HL-60 (cell line): Measurements from ENCODE around the gene ECE2.
A peak's percentile ranks its signal among the peaks of the same experiment; 100 is the strongest.

Experiments
- DNase-seq, 2 experiments: peaks; one replicate each; pipeline ENCODE4 v3.0.0-alpha.2; 2010 to 2020; ENCODE audit warnings: low read depth in 1 of 2, low spot score in 1 of 2
- H3K27ac ChIP-seq: fragments of 250-450 bp; sonication (Bioruptor Pico); replicated peaks from 2 replicates; pipeline ENCODE4 v1.5.1; 2020; ENCODE audit warnings: mild to moderate bottlenecking, moderate library complexity
- H3K27me3 ChIP-seq: fragments of 250-450 bp; sonication (Bioruptor Pico); 2 replicates; pipeline ENCODE4 v1.5.1; 2021; ENCODE audit warnings: mild to moderate bottlenecking, moderate library complexity; ENCODE audit not compliant: insufficient read depth, poor library complexity, severe bottlenecking
- H3K4me3 ChIP-seq: replicated peaks from 2 replicates; pipeline ENCODE4 v1.5.1; 2011; ENCODE audit warnings: mild to moderate bottlenecking, control low read depth, low read length; ENCODE audit not compliant: insufficient read depth
- CTCF ChIP-seq: IDR thresholded peaks from one replicate; pipeline ENCODE4 v1.5.1; 2011; ENCODE audit warnings: low read length, control low read depth, inconsistent platforms; ENCODE audit not compliant: insufficient read depth
- GABPA ChIP-seq: IDR thresholded peaks from 2 replicates; pipeline ENCODE4 v1.6.1; 2012; ENCODE audit warnings: low read depth
- POLR2AphosphoS5 ChIP-seq: IDR thresholded peaks from 2 replicates; pipeline ENCODE4 v1.6.1; 2012; ENCODE audit warnings: low read depth
- REST ChIP-seq: IDR thresholded peaks from 2 replicates; pipeline ENCODE4 v1.6.1; 2012; ENCODE audit warnings: low read depth; ENCODE audit not compliant: insufficient replicate concordance
- SPI1 ChIP-seq: IDR thresholded peaks from 2 replicates; pipeline ENCODE4 v1.6.1; 2012; ENCODE audit warnings: low read depth, mild to moderate bottlenecking, borderline replicate concordance

Gene ECE2

DNA sequence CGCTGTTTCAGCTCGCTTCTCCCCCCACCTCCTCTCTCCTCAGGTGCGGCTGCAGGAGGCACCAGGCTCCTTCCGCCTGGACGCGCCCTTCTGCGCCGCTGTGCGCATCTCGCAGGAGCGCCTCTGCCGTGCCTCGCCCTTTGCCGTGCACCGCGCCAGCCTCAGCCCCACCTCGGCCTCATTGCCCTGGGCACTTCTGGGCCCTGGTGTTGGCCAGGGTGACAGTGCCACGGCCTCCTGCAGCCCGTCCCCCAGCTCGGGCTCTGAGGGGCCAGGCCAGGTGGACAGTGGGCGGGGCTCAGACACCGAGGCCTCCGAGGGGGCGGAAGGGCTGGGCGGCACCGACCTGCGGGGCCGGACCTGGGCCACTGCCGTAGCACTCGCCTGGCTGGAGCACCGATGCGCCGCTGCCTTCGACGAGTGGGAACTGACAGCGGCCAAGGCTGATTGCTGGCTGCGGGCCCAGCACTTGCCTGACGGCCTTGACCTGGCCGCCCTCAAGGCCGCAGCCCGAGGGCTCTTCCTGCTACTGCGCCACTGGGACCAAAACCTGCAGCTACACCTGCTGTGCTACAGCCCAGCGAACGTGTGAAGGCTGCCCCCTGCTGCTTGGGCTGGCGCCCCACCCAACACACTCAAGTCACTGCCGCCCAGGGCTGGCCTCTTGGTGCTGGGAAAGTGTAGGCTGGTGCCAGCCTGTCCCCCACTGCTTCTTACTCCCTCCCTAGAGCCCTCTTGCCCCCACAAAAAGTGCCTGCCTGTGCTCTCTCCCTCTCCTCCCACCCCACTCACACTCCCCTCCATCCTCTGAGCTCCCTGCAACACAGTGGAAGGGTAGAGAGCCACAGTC is 34.1 kb upstream of the ECE2 start:
- TF ChIP-seq SPI1 (no peak), POLR2AphosphoS5 (peak; percentile 39; the same call in 1 of the 2 replicates)
- no peak for DNase-seq
- no peaks in the 10 kb centered on the region for H3K27me3 ChIP-seq
- H3K4me3 ChIP-seq = no peak overlapping the region
- no peak overlapping the region for H3K27ac ChIP-seq

DNA sequence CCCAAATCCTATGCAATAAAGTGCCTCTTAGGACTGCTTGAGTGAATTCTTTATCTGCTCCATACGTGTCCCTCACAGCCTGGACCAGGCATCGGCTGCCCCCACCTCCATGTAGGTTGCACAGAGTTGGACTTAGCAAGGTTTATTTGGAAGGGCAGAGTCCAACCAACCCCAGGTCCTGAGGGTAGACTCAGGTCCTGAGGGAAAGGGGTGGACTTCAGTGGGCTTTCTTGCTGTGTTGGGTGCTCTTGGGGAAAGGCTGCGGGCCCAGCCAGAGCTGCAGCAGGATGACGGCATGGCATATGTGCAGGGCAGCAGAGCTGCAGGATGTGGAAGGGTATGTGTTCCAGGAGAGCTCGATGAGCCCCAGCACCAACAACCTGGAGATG is 33.5 kb upstream of the ECE2 start:
- DNase-seq = no peak
- TF ChIP-seq POLR2AphosphoS5 (no peak), SPI1 (no peak), GABPA (no peak), CTCF (no peak), REST (no peak)
- H3K27me3 ChIP-seq = no peaks in the 10 kb centered on the region
- H3K27ac ChIP-seq = no peak overlapping the region
- H3K4me3 ChIP-seq = no peak overlapping the region

- H3K27ac ChIP-seq = peak within 1 kb of the TSS; percentile 94
- no peaks in the 10 kb centered on the region for H3K27me3 ChIP-seq
- TF ChIP-seq GABPA (peak; percentile 92), CTCF (no peak), POLR2AphosphoS5 (peak; percentile 78; the same call in 1 of the 2 replicates), REST (peak; percentile 79)
- peak within 1 kb of the TSS; percentile 95 for H3K4me3 ChIP-seq
- DNase-seq = peak; percentile 82 to 86
These were observed 27.1 kb upstream of the ECE2 start, which contains the start of gene ALG3 for GRCh38 chr3:184248454-184249411. TSS of gene ALG3 (minus strand) at chr3:184248962. CDS start at chr3:184248940, 22 bp downstream.
